BLaER1 (cell line): ENCODE data around the gene MAGI2.

ENCODE experiments used
- H3K27ac ChIP-seq: shearing (Covaris generic); formaldehyde crosslinking; 2 replicates; pipeline ENCODE4 v1.8.1; 2022
- H3K27me3 ChIP-seq: shearing (Covaris generic); formaldehyde crosslinking; 2 replicates; pipeline ENCODE4 v1.8.1; 2022
- H3K36me3 ChIP-seq: shearing (Covaris generic); formaldehyde crosslinking; 2 replicates; pipeline ENCODE4 v1.8.1; 2022
- H3K4me1 ChIP-seq: shearing (Covaris generic); formaldehyde crosslinking; 2 replicates; pipeline ENCODE4 v1.8.1; 2022
- H3K4me2 ChIP-seq: shearing (Covaris generic); formaldehyde crosslinking; 2 replicates; pipeline ENCODE4 v1.8.1; 2022
- H3K4me3 ChIP-seq: shearing (Covaris generic); formaldehyde crosslinking; 2 replicates; pipeline ENCODE4 v1.8.1; 2022
- H3K9ac ChIP-seq: shearing (Covaris generic); formaldehyde crosslinking; 2 replicates; pipeline ENCODE4 v1.8.1; 2022
- H3K9me3 ChIP-seq: shearing (Covaris generic); formaldehyde crosslinking; 2 replicates; pipeline ENCODE4 v1.8.1; 2022
- H4K20me1 ChIP-seq: shearing (Covaris generic); formaldehyde crosslinking; 2 replicates; pipeline ENCODE4 v1.8.1; 2022
- Cebpa-rat ChIP-seq: shearing (Covaris generic); IDR thresholded peaks from 2 replicates; pipeline ENCODE4 v1.8.1; 2022

Gene MAGI2

DNA sequence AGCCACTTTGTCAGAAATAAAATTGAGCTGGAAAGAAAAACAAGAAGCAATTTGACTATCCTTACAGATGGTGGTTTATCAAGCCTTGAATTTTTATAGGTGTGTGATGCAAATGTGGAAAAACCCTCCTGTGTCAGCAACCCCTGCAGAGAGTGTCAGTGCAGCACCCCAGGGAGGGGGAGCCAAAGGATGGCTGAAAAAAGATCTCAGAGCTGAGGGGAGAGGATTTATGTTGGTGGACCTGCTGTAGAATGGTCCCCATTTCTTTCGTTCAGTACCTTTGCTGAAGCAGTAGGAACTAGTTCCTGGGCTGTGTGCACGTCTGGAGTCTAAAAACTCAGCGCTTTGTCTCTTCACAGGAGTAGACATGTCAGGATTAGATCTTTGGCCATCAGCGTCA is 1415.9 kb downstream of the MAGI2 start:
- Histone ChIP-seq H3K27me3 (no peaks in the 10 kb centered on the region), H3K4me1 (peaks cover 15% of the 10 kb centered on the region), H3K9ac (no peak overlapping the region), H4K20me1 (no peaks in the 10 kb centered on the region), H3K27ac (no peak overlapping the region), H3K4me3 (no peak overlapping the region), H3K4me2 (no peak overlapping the region), H3K36me3 (no peaks in the 10 kb centered on the region), H3K9me3 (peaks cover 16% of the 10 kb centered on the region)
- TF ChIP-seq Cebpa-rat = no peak

DNA sequence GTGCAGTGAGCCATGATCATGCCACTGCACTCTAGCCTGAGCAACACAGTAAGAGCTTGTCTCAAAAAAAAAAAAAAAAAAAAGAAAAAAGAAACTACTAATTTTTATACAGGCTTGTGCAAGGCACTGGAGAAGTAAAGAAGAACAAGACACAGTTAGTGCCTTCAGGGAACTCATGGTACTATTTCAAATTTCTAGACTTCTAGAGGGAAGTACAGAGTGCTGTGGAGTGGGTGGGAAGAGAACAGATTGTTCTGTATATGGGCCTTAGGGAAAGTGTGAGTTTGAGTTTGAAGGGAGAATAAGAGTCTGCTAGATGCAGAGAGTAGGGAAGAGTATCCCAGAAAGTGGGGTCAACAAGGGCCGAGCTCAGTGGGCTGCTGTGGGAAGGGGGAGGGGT is 1420.1 kb downstream of the MAGI2 start:
- no peak for TF ChIP-seq Cebpa-rat
- H3K9ac ChIP-seq = no peak overlapping the region

DNA sequence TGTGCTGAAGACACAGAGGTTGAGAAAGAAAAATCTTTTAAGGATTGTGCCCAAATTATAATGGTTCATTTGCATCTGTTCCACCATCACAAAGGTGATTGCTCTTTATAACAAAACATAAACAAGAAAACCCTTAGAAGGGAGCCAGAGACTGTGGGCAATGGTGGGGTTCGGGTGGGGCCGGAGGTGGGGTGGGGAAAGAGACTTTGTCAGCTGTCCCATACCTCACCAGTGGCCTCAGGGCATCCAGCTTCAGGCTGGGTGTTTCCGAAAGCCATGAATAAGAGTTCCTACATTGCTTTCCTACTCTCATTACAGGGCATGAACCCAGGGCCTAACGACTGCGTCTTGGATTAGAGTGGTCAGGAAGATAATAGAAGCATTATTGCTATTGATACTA is 1427.0 kb downstream of the MAGI2 start:
- Histone ChIP-seq H3K4me3 (no peak overlapping the region), H3K9ac (no peak overlapping the region), H4K20me1 (no peaks in the 10 kb centered on the region), H3K9me3 (no peaks in the 10 kb centered on the region), H3K36me3 (no peaks in the 10 kb centered on the region), H3K4me1 (peaks cover 29% of the 10 kb centered on the region), H3K4me2 (peak overlapping the region; percentile 59), H3K27me3 (no peaks in the 10 kb centered on the region), H3K27ac (no peak overlapping the region)
- TF ChIP-seq Cebpa-rat = no peak

More for the DNA sequence above, 1420.1 kb downstream of the MAGI2 start:
- no peaks in the 10 kb centered on the region for H3K36me3 ChIP-seq
- H3K27ac ChIP-seq = no peak overlapping the region
- no peak overlapping the region for H3K4me2 ChIP-seq
- no peaks in the 10 kb centered on the region for H3K4me1 ChIP-seq
- no peak overlapping the region for H3K4me3 ChIP-seq
- H3K27me3 ChIP-seq = no peaks in the 10 kb centered on the region
- H3K9me3 ChIP-seq = no peaks in the 10 kb centered on the region
- H4K20me1 ChIP-seq = no peaks in the 10 kb centered on the region

DNA sequence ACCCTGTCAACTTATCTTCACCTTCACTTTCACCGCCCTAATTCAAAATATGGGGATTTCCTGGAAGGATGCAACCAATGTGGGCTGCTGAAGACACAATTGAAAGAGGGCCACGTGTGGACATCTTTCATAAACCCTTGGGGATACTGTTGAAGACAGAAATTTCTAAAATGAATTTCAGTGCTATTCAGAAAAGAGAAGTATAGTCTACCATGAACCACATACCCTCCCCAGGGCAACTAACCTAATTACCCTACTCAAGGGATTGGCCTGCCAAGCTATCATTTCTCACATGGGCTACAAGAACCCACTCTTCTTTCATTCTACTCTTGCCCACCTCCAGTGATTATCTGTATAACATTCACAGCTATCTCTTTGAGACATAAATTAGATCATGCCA is 1428.9 kb downstream of the MAGI2 start:
- Histone ChIP-seq H3K9me3 (no peaks in the 10 kb centered on the region), H3K27ac (no peak overlapping the region), H3K27me3 (no peaks in the 10 kb centered on the region), H4K20me1 (no peaks in the 10 kb centered on the region), H3K4me2 (peak overlapping the region; percentile 31), H3K36me3 (no peaks in the 10 kb centered on the region), H3K4me1 (peaks cover 40% of the 10 kb centered on the region), H3K4me3 (no peak overlapping the region), H3K9ac (no peak overlapping the region)
- no peak for TF ChIP-seq Cebpa-rat

DNA sequence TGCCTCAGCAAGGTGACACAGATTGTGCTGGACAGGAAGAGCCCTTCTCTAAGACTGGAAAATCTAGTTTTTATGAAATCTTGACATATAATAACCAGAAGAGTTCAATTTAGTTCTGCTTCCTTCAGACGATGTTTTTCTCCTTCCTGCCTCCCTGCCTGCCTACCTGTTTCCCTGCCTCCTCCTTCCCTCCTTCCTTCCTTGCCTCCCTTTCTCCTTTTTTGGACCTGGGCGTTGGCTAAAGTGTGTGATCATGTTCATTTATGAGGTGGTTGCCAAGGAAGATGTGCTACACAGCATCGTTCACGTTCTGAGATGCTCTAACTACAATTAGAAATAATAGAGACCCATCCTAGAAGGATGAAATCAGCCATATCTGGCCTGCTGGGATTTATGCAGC is 1430.3 kb downstream of the MAGI2 start:
- Histone ChIP-seq H3K36me3 (no peaks in the 10 kb centered on the region), H3K4me1 (peaks cover 48% of the 10 kb centered on the region), H3K4me2 (no peak overlapping the region), H3K9ac (no peak overlapping the region), H3K27me3 (peaks cover 8% of the 10 kb centered on the region; the same call in 1 of the 2 replicates), H4K20me1 (no peaks in the 10 kb centered on the region), H3K9me3 (no peaks in the 10 kb centered on the region), H3K4me3 (no peak overlapping the region), H3K27ac (no peak overlapping the region)
- no peak for TF ChIP-seq Cebpa-rat

DNA sequence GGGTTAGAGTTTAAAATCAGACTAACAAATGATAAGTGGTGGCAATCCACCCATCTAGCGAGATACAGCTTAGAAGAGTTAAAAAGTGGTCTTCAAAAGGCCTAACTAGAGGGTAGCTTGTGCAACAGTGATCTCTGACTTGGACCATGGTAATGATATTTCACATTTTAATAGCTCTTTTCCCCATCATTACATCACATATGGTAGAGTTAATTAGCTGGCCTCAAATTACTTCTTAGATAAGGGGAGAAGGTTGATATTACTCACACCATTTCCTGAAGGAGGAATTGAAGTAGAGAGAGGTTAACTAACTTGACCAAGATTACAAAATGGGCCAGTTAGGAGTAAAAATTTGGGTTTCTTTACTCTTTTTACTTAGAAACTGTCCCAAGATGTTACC is 1431.3 kb downstream of the MAGI2 start:
- Histone ChIP-seq H3K4me3 (no peak overlapping the region), H3K36me3 (no peaks in the 10 kb centered on the region), H3K9me3 (no peaks in the 10 kb centered on the region), H3K4me2 (no peak overlapping the region), H3K4me1 (peaks cover 48% of the 10 kb centered on the region), H4K20me1 (no peaks in the 10 kb centered on the region), H3K27me3 (peaks cover 8% of the 10 kb centered on the region; the same call in 1 of the 2 replicates), H3K27ac (no peak overlapping the region), H3K9ac (no peak overlapping the region)
- no peak for TF ChIP-seq Cebpa-rat

DNA sequence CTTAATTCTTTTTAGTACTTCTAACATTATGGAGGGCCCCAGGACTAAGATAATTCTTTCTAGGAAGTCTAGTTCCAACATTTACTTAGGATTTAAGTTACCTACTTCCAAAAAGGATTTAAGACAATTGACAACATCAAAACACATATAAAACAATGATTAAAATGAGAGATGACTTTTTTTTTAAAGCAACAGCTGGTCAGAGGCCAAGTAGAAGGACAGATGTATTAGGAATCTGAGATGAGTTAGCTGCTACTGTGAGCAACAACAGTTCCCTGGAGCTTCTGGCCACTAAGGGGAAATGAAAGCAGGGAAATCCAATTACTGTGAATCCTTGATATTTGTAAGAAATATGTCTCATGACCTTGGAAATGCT is 1432.6 kb downstream of the MAGI2 start:
- Histone ChIP-seq H3K36me3 (no peaks in the 10 kb centered on the region), H3K27me3 (peaks cover 8% of the 10 kb centered on the region; the same call in 1 of the 2 replicates), H3K27ac (no peak overlapping the region), H3K4me1 (peaks cover 37% of the 10 kb centered on the region), H3K9me3 (no peaks in the 10 kb centered on the region), H3K4me3 (no peak overlapping the region), H4K20me1 (no peaks in the 10 kb centered on the region), H3K4me2 (no peak overlapping the region), H3K9ac (no peak overlapping the region)
- TF ChIP-seq Cebpa-rat = no peak

DNA sequence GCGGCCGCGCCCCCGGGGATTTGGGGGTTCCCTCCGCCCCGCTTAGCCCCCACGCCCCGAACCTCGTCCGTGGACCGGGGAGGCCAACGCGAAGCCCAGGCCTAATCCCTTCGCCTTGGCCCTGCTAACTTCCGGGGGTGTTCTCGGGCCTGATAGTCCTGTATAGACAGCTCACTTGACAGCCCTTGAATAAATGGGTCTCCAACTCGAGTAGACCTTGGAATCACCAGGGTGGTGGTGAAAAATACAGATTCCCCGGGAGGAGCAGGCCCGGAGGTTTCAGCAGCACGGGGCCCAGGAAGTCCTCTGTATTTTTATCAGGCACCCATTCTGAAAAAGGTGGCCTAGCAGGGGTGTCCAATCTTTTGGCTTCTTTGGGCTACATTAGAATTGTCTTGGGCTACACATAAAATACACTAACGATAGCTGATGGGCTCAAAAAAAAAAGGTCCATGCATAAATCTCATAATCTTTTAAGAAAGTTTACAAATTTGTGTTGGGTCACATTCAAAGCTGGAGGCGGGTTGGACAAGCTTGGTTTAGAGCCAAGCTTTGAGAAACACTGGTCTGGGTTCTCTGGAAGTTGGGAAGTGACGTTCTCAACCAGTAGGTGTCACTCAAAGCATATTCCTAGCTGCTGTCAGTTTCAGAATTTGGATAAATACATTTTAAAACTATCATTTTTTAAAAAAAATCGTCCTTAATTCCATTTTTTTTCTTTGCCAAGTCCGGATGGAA is 1433.2 kb downstream of the MAGI2 start:
- H3K27me3 ChIP-seq = peaks cover 8% of the 10 kb centered on the region; the same call in 1 of the 2 replicates
- H3K36me3 ChIP-seq = no peaks in the 10 kb centered on the region
- no peaks in the 10 kb centered on the region for H4K20me1 ChIP-seq
- H3K9ac ChIP-seq = peak overlapping the region; percentile 68; the same call in 1 of the 2 replicates
- H3K4me2 ChIP-seq = peak overlapping the region; percentile 81
- H3K27ac ChIP-seq = peak overlapping the region; percentile 64; the same call in 1 of the 2 replicates
- TF ChIP-seq Cebpa-rat = no peak
- peaks cover 31% of the 10 kb centered on the region for H3K4me1 ChIP-seq
- peak overlapping the region; percentile 79 for H3K4me3 ChIP-seq
- H3K9me3 ChIP-seq = no peaks in the 10 kb centered on the region

DNA sequence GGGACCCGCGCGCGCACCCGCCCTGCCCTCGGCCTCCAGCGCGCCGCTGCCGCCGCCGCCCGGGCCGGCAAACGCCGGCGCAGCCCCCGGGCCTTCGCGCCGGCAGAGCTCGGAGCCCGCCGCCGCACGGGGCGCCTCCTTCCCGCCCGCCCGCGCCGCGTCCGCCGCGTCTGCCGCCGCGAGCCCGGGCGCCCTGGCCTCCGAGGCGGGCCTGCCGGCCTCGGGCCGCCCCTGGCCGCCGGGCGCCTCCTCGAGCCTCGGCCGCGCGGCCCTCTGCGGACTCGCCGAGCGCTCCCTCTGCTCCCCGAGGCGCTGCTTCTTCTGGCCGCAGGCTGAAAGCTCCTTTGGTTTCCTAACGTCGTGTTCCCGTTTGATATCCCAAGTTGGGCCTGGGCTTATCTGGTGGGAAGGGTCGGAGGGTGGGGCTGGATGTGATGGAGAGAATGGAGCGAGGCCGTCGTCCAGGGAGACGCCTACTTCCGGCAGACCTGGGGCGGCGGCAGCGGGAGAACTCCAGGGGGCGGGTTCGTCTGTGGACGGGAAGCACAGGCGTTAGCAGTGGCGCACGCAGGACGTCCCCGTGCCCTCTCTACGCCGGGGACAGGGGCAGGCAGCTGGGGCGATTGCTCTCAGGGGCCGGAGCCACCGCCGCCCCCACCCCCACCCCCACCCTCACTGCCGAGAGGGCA is 1433.9 kb downstream of the MAGI2 start:
- no peak for TF ChIP-seq Cebpa-rat
- Histone ChIP-seq H3K9me3 (no peaks in the 10 kb centered on the region), H3K36me3 (no peaks in the 10 kb centered on the region), H4K20me1 (no peaks in the 10 kb centered on the region), H3K4me3 (peak overlapping the region; percentile 79), H3K4me2 (peak overlapping the region; percentile 81), H3K4me1 (peaks cover 24% of the 10 kb centered on the region), H3K9ac (peak overlapping the region; percentile 83), H3K27ac (peak overlapping the region; percentile 81), H3K27me3 (peaks cover 8% of the 10 kb centered on the region; the same call in 1 of the 2 replicates)

DNA sequence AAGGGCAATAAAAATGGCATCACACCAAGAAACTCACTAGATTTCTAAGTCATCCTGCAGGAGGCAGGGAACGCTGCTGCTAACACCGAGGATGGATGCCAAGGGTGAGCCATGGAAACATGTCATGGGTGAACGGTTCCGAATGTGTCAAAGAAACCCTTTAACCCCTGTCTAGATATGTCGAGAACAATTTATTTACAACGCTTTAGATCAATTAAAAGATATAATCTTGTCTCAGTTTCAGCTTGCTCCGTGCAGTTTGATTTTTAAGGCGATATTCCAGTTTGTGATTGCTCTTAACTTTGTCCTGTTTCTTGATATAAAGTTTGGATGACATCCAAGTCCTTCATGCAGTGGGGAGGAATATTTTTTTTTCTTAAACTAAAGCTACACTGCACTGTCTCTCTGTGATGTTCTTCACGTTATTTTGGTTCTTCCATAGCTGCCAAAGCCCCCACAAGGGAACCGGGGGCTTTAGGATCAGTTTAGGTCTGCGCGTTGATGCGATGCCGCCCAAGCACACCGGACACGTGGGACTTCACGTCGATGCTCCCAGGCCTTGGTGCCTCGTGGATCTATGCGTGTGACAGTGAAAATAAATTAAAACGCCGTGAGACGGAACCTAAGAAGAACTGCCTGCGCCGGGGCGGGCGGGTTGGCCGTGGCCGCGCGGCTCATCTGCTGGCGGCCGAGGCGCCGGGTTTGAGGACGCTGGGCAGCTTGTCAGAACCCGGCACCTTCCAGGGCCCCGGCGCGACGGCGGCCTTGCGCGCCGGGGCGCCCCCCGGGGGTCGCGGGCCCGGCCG is 1434.6 kb downstream of the MAGI2 start:
- no peaks in the 10 kb centered on the region for H3K9me3 ChIP-seq
- H3K36me3 ChIP-seq = no peaks in the 10 kb centered on the region
- peaks cover 19% of the 10 kb centered on the region for H3K4me1 ChIP-seq
- peak overlapping the region; percentile 81 for H3K4me2 ChIP-seq
- H3K9ac ChIP-seq = peak overlapping the region; percentile 83
- peak overlapping the region; percentile 79 for H3K4me3 ChIP-seq
- H3K27ac ChIP-seq = peak overlapping the region; percentile 81
- no peak for TF ChIP-seq Cebpa-rat
- H3K27me3 ChIP-seq = peaks cover 8% of the 10 kb centered on the region; the same call in 1 of the 2 replicates
- no peaks in the 10 kb centered on the region for H4K20me1 ChIP-seq
